ENCODE results near the gene PCSK1N. TPM values are rescaled to one million over a fixed set of nuclear protein-coding genes. Genes with fewer than 3 reads are reported as not detected.

The PCSK1N gene
- total and polyA plus RNA-seq, 9 of the 15 experiments (the other 6 are each of a cell fraction or from before 2014, with no cell fraction given), result 0.07 to 0.55 (median 0.54) TPM; not detected in 6

GRCh38 chrX:48864210-48864609, 28.8 kb upstream of the PCSK1N start (continued):
- TF ChIP-seq CHD7 (IDR thresholded peaks at IDR 0.05; ENCODE audit: low read depth, low read length), result no peak
- peak; percentile 18; the same call in 1 of the 2 replicates for TF ChIP-seq JUND (IDR thresholded peaks at IDR 0.05; ENCODE audit: borderline replicate concordance, low read depth, low read length)
- peak; percentile 49; the same call in 1 of the 3 replicates for TF ChIP-seq JUND (tag; IDR thresholded peaks at IDR 0.05; ENCODE audit: borderline replicate concordance, low read depth, low read length)
- TF ChIP-seq EP400 (IDR thresholded peaks at IDR 0.05), result 0 out of 2 replicates have a peak, but pooled peaks have one; percentile 10
- no peak for TF ChIP-seq HNRNPK (IDR thresholded peaks at IDR 0.05; ENCODE audit: low read depth, low read length, poor library complexity, severe bottlenecking)
- TF ChIP-seq CREM (IDR thresholded peaks at IDR 0.05; ENCODE audit: low read depth), result no peak
- TF ChIP-seq ADNP (tag; IDR thresholded peaks at IDR 0.05), result no peak
- TF ChIP-seq ZBTB12 (CRISPR knock-in tag; IDR thresholded peaks at IDR 0.05), result no peak
- TF ChIP-seq ZNF263 (CRISPR knock-in tag; IDR thresholded peaks at IDR 0.05; ENCODE audit: borderline replicate concordance), result no peak
- TF ChIP-seq FOS (IDR thresholded peaks at IDR 0.05; ENCODE audit: extremely low read depth, insufficient read length), result no peak
- no peak for TF ChIP-seq ZNF449 (CRISPR knock-in tag; IDR thresholded peaks at IDR 0.05)

All from K562 (cell line).